ENCODE results near the gene CDC5L. TPM values are rescaled to one million over a fixed set of nuclear protein-coding genes. Genes with fewer than 3 reads are reported as not detected.

The CDC5L gene
- total RNA-seq, 1 donor from 2014 or later: 23.1 TPM

DNA sequence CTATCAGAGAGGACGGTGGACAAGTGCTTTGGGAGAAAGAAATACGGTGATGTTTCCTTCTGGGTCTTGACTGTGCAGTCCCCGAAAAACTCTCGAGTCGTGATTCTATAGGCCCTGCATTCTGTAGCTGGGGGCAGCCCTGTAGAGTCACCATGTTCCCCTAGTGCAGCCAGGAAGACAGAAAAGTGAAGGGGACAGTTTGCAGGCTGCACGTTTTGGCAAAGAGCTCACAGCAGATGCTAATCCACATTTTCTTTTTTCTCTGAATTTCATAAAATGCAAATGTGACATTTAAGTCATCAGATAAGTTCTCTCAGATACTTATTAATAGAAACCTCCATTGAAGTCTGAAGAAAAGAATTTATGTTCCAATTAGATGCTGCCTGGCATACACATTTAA lies 25.6 kb upstream of the CDC5L start:
- Mint-ChIP-seq H3K27me3 (ENCODE audit: unreplicated experiment) (peaks cover 59% of the 10 kb centered on the region), H3K27ac (ENCODE audit: unreplicated experiment) (no peak overlapping the region), H3K4me1 (ENCODE audit: unreplicated experiment) (no peaks in the 10 kb centered on the region), H3K36me3 (ENCODE audit: unreplicated experiment) (no peaks in the 10 kb centered on the region), H3K9me3 (ENCODE audit: unreplicated experiment) (no peaks in the 10 kb centered on the region), H3K4me3 (ENCODE audit: unreplicated experiment) (no peak overlapping the region)
- TF ChIP-seq, protein P1, sequence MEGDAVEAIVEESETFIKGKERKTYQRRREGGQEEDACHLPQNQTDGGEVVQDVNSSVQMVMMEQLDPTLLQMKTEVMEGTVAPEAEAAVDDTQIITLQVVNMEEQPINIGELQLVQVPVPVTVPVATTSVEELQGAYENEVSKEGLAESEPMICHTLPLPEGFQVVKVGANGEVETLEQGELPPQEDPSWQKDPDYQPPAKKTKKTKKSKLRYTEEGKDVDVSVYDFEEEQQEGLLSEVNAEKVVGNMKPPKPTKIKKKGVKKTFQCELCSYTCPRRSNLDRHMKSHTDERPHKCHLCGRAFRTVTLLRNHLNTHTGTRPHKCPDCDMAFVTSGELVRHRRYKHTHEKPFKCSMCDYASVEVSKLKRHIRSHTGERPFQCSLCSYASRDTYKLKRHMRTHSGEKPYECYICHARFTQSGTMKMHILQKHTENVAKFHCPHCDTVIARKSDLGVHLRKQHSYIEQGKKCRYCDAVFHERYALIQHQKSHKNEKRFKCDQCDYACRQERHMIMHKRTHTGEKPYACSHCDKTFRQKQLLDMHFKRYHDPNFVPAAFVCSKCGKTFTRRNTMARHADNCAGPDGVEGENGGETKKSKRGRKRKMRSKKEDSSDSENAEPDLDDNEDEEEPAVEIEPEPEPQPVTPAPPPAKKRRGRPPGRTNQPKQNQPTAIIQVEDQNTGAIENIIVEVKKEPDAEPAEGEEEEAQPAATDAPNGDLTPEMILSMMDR (IDR thresholded peaks at IDR 0.05): no peak
- no peak for DNase-seq (ENCODE audit: extremely low spot score, unreplicated experiment)

GRCh38 chr6:44363377-44363926 lies 24.1 kb upstream of the CDC5L start:
- Mint-ChIP-seq H3K27ac (ENCODE audit: unreplicated experiment) (no peak overlapping the region), H3K27me3 (ENCODE audit: unreplicated experiment) (peaks cover 58% of the 10 kb centered on the region), H3K4me1 (ENCODE audit: unreplicated experiment) (no peaks in the 10 kb centered on the region), H3K4me3 (ENCODE audit: unreplicated experiment) (no peak overlapping the region), H3K9me3 (ENCODE audit: unreplicated experiment) (no peaks in the 10 kb centered on the region), H3K36me3 (ENCODE audit: unreplicated experiment) (no peaks in the 10 kb centered on the region)
- TF ChIP-seq, protein P1 (IDR thresholded peaks at IDR 0.05): no peak
- DNase-seq (ENCODE audit: extremely low spot score, unreplicated experiment): no peak

- TF ChIP-seq, protein P1 (IDR thresholded peaks at IDR 0.05): no peak
- H3K4me3 Mint-ChIP-seq (ENCODE audit: unreplicated experiment): no peak overlapping the region
- no peak for DNase-seq (ENCODE audit: extremely low spot score, unreplicated experiment)
- H3K27me3 Mint-ChIP-seq (ENCODE audit: unreplicated experiment): peaks cover 48% of the 10 kb centered on the region
- no peak overlapping the region for H3K27ac Mint-ChIP-seq (ENCODE audit: unreplicated experiment)
- no peaks in the 10 kb centered on the region for H3K9me3 Mint-ChIP-seq (ENCODE audit: unreplicated experiment)
- H3K36me3 Mint-ChIP-seq (ENCODE audit: unreplicated experiment): no peaks in the 10 kb centered on the region
- no peaks in the 10 kb centered on the region for H3K4me1 Mint-ChIP-seq (ENCODE audit: unreplicated experiment)
Observed at GRCh38 chr6:44366781-44367180, 20.7 kb upstream of the CDC5L start.

DNA sequence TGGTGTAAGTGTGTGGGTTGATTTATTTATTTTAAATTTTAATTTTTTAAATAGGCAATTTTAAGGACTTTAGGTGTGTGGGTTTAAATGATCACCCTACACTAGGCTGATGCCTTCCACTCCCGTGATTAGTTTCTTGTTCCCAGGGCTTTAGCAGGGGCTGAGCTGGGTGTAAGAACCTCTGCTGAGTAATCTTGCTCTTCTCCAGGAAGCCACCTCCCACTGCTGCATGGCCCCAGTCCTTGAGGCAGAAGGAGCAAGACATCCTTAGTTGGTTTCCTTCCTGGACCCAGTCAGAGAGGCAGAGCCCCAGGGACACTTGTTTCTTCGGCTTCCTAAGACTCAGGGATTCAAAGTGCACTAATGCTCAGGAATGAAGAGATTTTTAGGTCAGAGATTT lies 19.8 kb upstream of the CDC5L start:
- Mint-ChIP-seq H3K4me1 (ENCODE audit: unreplicated experiment) (peaks cover under 1% of the 10 kb centered on the region), H3K27ac (ENCODE audit: unreplicated experiment) (no peak overlapping the region), H3K36me3 (ENCODE audit: unreplicated experiment) (no peaks in the 10 kb centered on the region), H3K4me3 (ENCODE audit: unreplicated experiment) (no peak overlapping the region), H3K27me3 (ENCODE audit: unreplicated experiment) (peaks cover 40% of the 10 kb centered on the region), H3K9me3 (ENCODE audit: unreplicated experiment) (no peaks in the 10 kb centered on the region)
- no peak for DNase-seq (ENCODE audit: extremely low spot score, unreplicated experiment)
- TF ChIP-seq, protein P1 (IDR thresholded peaks at IDR 0.05): no peak

DNA sequence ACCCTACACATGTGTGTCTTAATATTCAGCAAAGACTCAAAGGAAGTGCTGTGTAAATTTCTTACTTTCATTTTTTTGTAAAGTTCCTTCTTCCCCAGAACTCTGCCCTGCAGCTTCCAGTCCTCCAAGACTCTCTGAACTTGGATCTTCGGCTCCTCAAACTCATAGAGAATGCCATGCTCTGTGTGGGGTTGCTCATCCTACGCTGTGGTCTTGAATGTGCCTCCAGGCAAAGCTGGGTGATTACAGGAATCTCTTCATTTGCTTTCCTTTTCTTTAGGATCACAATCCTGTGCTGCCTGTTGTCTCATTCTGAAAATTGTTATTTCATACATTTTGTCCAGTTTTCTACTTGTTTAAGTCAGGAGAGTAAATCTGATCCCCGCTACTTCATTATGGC lies 14.5 kb upstream of the CDC5L start:
- peak overlapping the region; percentile 46 for H3K4me3 Mint-ChIP-seq (ENCODE audit: unreplicated experiment)
- DNase-seq (ENCODE audit: extremely low spot score, unreplicated experiment): no peak
- no peaks in the 10 kb centered on the region for H3K9me3 Mint-ChIP-seq (ENCODE audit: unreplicated experiment)
- TF ChIP-seq, protein P1 (IDR thresholded peaks at IDR 0.05): no peak
- H3K27ac Mint-ChIP-seq (ENCODE audit: unreplicated experiment): no peak overlapping the region
- H3K4me1 Mint-ChIP-seq (ENCODE audit: unreplicated experiment): peaks cover 9% of the 10 kb centered on the region
- H3K27me3 Mint-ChIP-seq (ENCODE audit: unreplicated experiment): peaks cover 36% of the 10 kb centered on the region
- H3K36me3 Mint-ChIP-seq (ENCODE audit: unreplicated experiment): no peaks in the 10 kb centered on the region

Data from osteocyte (in vitro differentiated cells).